Neuronal stem cell (in vitro differentiated cells): Measurements from ENCODE around the gene SDHAF1.

ENCODE experiments used
- DNase-seq: peaks from one replicate; pipeline ENCODE4 v3.0.0-alpha.2; 2013; ENCODE audit warnings: low spot score
- H2AFZ ChIP-seq: one replicate; pipeline ENCODE4 v1.6.1; 2013; ENCODE audit warnings: mild to moderate bottlenecking, low read length, inconsistent platforms
- H2AK5ac ChIP-seq: 2 replicates; pipeline ENCODE4 v1.6.1; 2013; ENCODE audit warnings: low read depth, mild to moderate bottlenecking, inconsistent platforms, low read length, moderate library complexity, mixed read lengths
- H2BK120ac ChIP-seq: 2 replicates; pipeline ENCODE4 v1.6.1; 2013; ENCODE audit warnings: low read depth, mild to moderate bottlenecking, inconsistent platforms, low read length, moderate library complexity, mixed read lengths
- H2BK12ac ChIP-seq: one replicate; pipeline ENCODE4 v1.6.1; 2013; ENCODE audit warnings: low read length, inconsistent platforms
- H2BK15ac ChIP-seq: 2 replicates; pipeline ENCODE4 v1.6.1; 2013; ENCODE audit warnings: mild to moderate bottlenecking, low read length, inconsistent platforms, mixed read lengths
- H2BK5ac ChIP-seq: one replicate; pipeline ENCODE4 v1.6.1; 2013; ENCODE audit warnings: inconsistent platforms, mild to moderate bottlenecking, low read length, moderate library complexity
- H3K14ac ChIP-seq: one replicate; pipeline ENCODE4 v1.6.1; 2013; ENCODE audit warnings: low read length, inconsistent platforms
- H3K18ac ChIP-seq: 2 replicates; pipeline ENCODE4 v1.6.1; 2013; ENCODE audit warnings: low read length, inconsistent platforms
- H3K23ac ChIP-seq: 2 replicates; pipeline ENCODE4 v1.6.1; 2013; ENCODE audit warnings: low read depth, mild to moderate bottlenecking, mixed read lengths, low read length, inconsistent platforms; ENCODE audit not compliant: poor library complexity
- H3K27ac ChIP-seq: replicated peaks from 3 replicates; pipeline ENCODE4 v1.5.1; 2013; ENCODE audit warnings: low read length, inconsistent platforms
- H3K27me3 ChIP-seq, 3 experiments: 2 replicates each; pipeline ENCODE4 v1.6.1; 2013; ENCODE audit warnings: low read length in 3 of 3, mild to moderate bottlenecking in 2 of 3, inconsistent platforms in 1 of 3, low read depth in 1 of 3, mixed read lengths in 1 of 3, moderate library complexity in 1 of 3; ENCODE audit not compliant: control insufficient read depth in 3 of 3, insufficient read depth in 3 of 3
- H3K36me3 ChIP-seq, 2 donors: replicated peaks in 1 of 2; 2 replicates each; pipeline ENCODE4 v1.6.1; 2013; ENCODE audit warnings: low read length in 2 of 2; ENCODE audit not compliant: control insufficient read depth in 2 of 2, insufficient read depth in 2 of 2
- H3K4ac ChIP-seq: 2 replicates; pipeline ENCODE4 v1.6.1; 2013; ENCODE audit warnings: inconsistent platforms, mild to moderate bottlenecking, low read length, moderate library complexity
- H3K4me1 ChIP-seq, 2 donors: 1 replicate in 1 of 2; 2 replicates in 1 of 2; pipeline ENCODE4 v1.6.1; 2013; ENCODE audit warnings: low read length in 2 of 2, low read depth in 1 of 2; ENCODE audit not compliant: control insufficient read depth in 2 of 2, insufficient read depth in 1 of 2
- H3K4me2 ChIP-seq: one replicate; pipeline ENCODE4 v1.6.1; 2013; ENCODE audit warnings: mild to moderate bottlenecking, low read length, inconsistent platforms; ENCODE audit not compliant: insufficient read depth, poor library complexity, severe bottlenecking
- H3K4me3 ChIP-seq, 2 donors: 2 replicates each; pipeline ENCODE4 v1.5.1; 2013; ENCODE audit warnings: low read length in 2 of 2, mild to moderate bottlenecking in 2 of 2, inconsistent platforms in 1 of 2, moderate library complexity in 1 of 2
- H3K79me1 ChIP-seq: one replicate; pipeline ENCODE4 v1.6.1; 2013; ENCODE audit warnings: low read depth, mild to moderate bottlenecking, inconsistent platforms, low read length, moderate library complexity
- H3K9ac ChIP-seq: one replicate; pipeline ENCODE4 v1.6.1; 2013; ENCODE audit warnings: mild to moderate bottlenecking, low read depth, low read length, inconsistent platforms; ENCODE audit not compliant: poor library complexity
- H3K9me3 ChIP-seq, 2 donors: replicated peaks in 1 of 2; 2 replicates each; pipeline versions ENCODE3 to v1.6.1; 2013; ENCODE audit warnings: low read length in 2 of 2, mild to moderate bottlenecking in 2 of 2, inconsistent platforms in 1 of 2, low read depth in 1 of 2, mixed read lengths in 1 of 2, moderate library complexity in 1 of 2; ENCODE audit not compliant: control insufficient read depth in 2 of 2, insufficient read depth in 1 of 2
- H4K8ac ChIP-seq: one replicate; pipeline ENCODE4 v1.6.1; 2013; ENCODE audit warnings: low read depth, mild to moderate bottlenecking, inconsistent platforms, low read length, moderate library complexity
- H4K91ac ChIP-seq: one replicate; pipeline ENCODE4 v1.6.1; 2013; ENCODE audit warnings: low read length, low read depth, mild to moderate bottlenecking, inconsistent platforms; ENCODE audit not compliant: poor library complexity
- WGBS, 2 donors: extraction: QIAGEN DNeasy Blood & Tissue Kit; methylation state at CpG; one replicate each; pipeline ENCODE4 v1.1.7; 2013; ENCODE audit warnings: missing lambda C conversion rate in 2 of 2, mixed read lengths in 1 of 2; ENCODE audit not compliant: insufficient read length in 2 of 2, insufficient replicate concordance in 1 of 2; ENCODE audit errors: extremely low coverage in 2 of 2; 5-methylcytosine and 5-hydroxymethylcytosine counted together

SDHAF1 gene

GRCh38 chr19:36006955-36007354, 12.0 kb downstream of the SDHAF1 start:
- H3K23ac ChIP-seq = no peak overlapping the region
- WGBS, 2 donors = no CpG with 5 or more reads among the region's 5 CpGs

GRCh38 chr19:36008336-36008978, 13.5 kb downstream of the SDHAF1 start, which contains the start of gene SYNE4:
Gene SYNE4, minus strand, starts transcription at chr19:36008813. Its CDS starts 132 bp downstream, at chr19:36008681.
- Histone ChIP-seq H2BK5ac (peak within 1 kb of the TSS; percentile 39), H3K4ac (peak within 1 kb of the TSS; percentile 55), H3K27me3 (peaks cover 0 to 1% (median 0%) of the 10 kb centered on the region in 3 experiments), H3K27ac (peak within 1 kb of the TSS; percentile 28), H2AFZ (no peak within 1 kb of the TSS), H3K4me2 (peak within 1 kb of the TSS; percentile 69), H3K14ac (peak within 1 kb of the TSS; percentile 5), H3K9me3 (no peaks in the 10 kb centered on the region), H2BK15ac (peak within 1 kb of the TSS; percentile 93), H3K9ac (peak within 1 kb of the TSS; percentile 90), H2BK12ac (peak within 1 kb of the TSS; percentile 78), H4K8ac (peak within 1 kb of the TSS; percentile 100), H4K91ac (no peak within 1 kb of the TSS), H3K23ac (peak within 1 kb of the TSS; percentile 97), H2AK5ac (peak within 1 kb of the TSS; percentile 99), H3K18ac (peak within 1 kb of the TSS; percentile 99), H3K79me1 (peaks cover 15% of the 10 kb centered on the region), H2BK120ac (peak within 1 kb of the TSS; percentile 78), H3K36me3 (peaks cover 3 to 4% of the 10 kb centered on the region in 2 donors), H3K4me1 (peaks cover 5 to 15% of the 10 kb centered on the region in 2 donors), H3K4me3 (peak within 1 kb of the TSS in 1 of 2 donors; percentile 78)
- no CpG with 5 or more reads among the region's 19 CpGs for WGBS, 2 donors
- DNase-seq = no peak

More at GRCh38 chr19:36006955-36007354, 12.0 kb downstream of the SDHAF1 start:
- no peak overlapping the region for H2AK5ac ChIP-seq
- H3K27me3 ChIP-seq = no peaks in the 10 kb centered on the region
- peak overlapping the region; percentile 6 for H2BK12ac ChIP-seq
- H3K9me3 ChIP-seq = no peaks in the 10 kb centered on the region
- H3K79me1 ChIP-seq = peaks cover 11% of the 10 kb centered on the region
- peaks cover 3 to 4% of the 10 kb centered on the region in 2 donors for H3K36me3 ChIP-seq
- no peak overlapping the region for H3K4me3 ChIP-seq
- no peak overlapping the region for H3K4ac ChIP-seq
- H2BK120ac ChIP-seq = no peak overlapping the region
- H3K27ac ChIP-seq = no peak overlapping the region
- H3K14ac ChIP-seq = no peak overlapping the region
- H2AFZ ChIP-seq = no peak overlapping the region
- H3K4me2 ChIP-seq = peak overlapping the region; percentile 18
- peak overlapping the region; percentile 53 for H2BK5ac ChIP-seq
- H4K8ac ChIP-seq = peak overlapping the region; percentile 82
- H3K4me1 ChIP-seq = peaks cover 0 to 12% of the 10 kb centered on the region in 2 donors
- no peak overlapping the region for H4K91ac ChIP-seq
- peak overlapping the region; percentile 67 for H2BK15ac ChIP-seq
- H3K9ac ChIP-seq = no peak overlapping the region
- H3K18ac ChIP-seq = no peak overlapping the region
- DNase-seq = no peak

DNA sequence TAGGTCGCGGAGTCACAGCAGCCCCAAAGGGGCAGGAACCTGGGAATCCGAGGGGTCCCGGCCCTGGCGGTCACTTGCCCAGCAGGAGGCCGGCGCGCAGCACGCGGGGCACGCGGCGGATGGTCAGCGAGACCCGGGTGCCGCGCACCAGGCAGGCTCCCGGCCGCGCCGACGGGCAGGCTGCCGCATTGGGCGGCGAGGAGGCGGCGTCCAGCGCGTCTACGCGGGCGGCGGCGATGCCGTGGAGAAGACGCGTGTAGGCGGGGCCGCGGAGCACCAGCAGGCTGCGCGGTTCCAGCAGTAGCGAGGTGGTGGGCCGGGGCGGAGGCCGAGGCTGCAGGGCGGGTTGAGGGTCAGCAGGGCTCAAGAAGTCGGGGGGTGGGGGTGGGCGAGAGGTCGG, 14.2 kb downstream of the SDHAF1 start:
- Histone ChIP-seq H2BK5ac (no peak overlapping the region), H3K4me1 (peaks cover 5 to 17% of the 10 kb centered on the region in 2 donors), H3K4me3 (peak overlapping the region in 1 of 2 donors; percentile 78), H3K79me1 (peaks cover 14% of the 10 kb centered on the region), H2BK12ac (no peak overlapping the region), H3K4ac (no peak overlapping the region), H3K9ac (peak overlapping the region; percentile 90), H3K14ac (no peak overlapping the region), H3K9me3 (no peaks in the 10 kb centered on the region), H4K91ac (no peak overlapping the region), H2AK5ac (peak overlapping the region; percentile 60), H2AFZ (no peak overlapping the region), H2BK120ac (peak overlapping the region; percentile 78), H4K8ac (no peak overlapping the region), H3K27me3 (peaks cover 0 to 2% (median 0%) of the 10 kb centered on the region in 3 experiments), H2BK15ac (peak overlapping the region; percentile 93), H3K27ac (no peak overlapping the region), H3K18ac (peak overlapping the region; percentile 82), H3K36me3 (peaks cover 3 to 4% of the 10 kb centered on the region in 2 donors), H3K4me2 (peak overlapping the region; percentile 69), H3K23ac (peak overlapping the region; percentile 97)
- no CpG with 5 or more reads among the region's 50 CpGs for WGBS, 2 donors
- DNase-seq = peak; percentile 55

GRCh38 chr19:36009633-36010379, 14.8 kb downstream of the SDHAF1 start:
- H3K27ac ChIP-seq = peak overlapping the region; percentile 28
- H2AK5ac ChIP-seq = peak overlapping the region; percentile 60
- H4K91ac ChIP-seq = no peak overlapping the region
- peaks cover 0 to 2% (median 0%) of the 10 kb centered on the region in 3 experiments for H3K27me3 ChIP-seq
- peak overlapping the region in 1 of 2 donors; percentile 46 for H3K4me3 ChIP-seq
- H3K79me1 ChIP-seq = peaks cover 11% of the 10 kb centered on the region
- H3K4ac ChIP-seq = peak overlapping the region; percentile 38
- H2BK120ac ChIP-seq = peak overlapping the region; percentile 78
- peak overlapping the region; percentile 78 for H2BK12ac ChIP-seq
- H3K18ac ChIP-seq = peak overlapping the region; percentile 82
- H3K14ac ChIP-seq = peak overlapping the region; percentile 5
- no peaks in the 10 kb centered on the region for H3K9me3 ChIP-seq
- H3K36me3 ChIP-seq = peaks cover 0 to 3% of the 10 kb centered on the region in 2 donors
- no CpG with 5 or more reads among the region's 15 CpGs for WGBS, 2 donors
- H3K23ac ChIP-seq = peak overlapping the region; percentile 97
- H3K9ac ChIP-seq = peak overlapping the region; percentile 90
- DNase-seq = no peak
- peaks cover 5 to 19% of the 10 kb centered on the region in 2 donors for H3K4me1 ChIP-seq
- peak overlapping the region; percentile 95 for H2BK5ac ChIP-seq
- H3K4me2 ChIP-seq = peak overlapping the region; percentile 69
- H2BK15ac ChIP-seq = peak overlapping the region; percentile 93
- no peak overlapping the region for H2AFZ ChIP-seq
- H4K8ac ChIP-seq = no peak overlapping the region
